ENCODE results near the gene FBLN1. TPM values are rescaled to one million over a fixed set of nuclear protein-coding genes. Genes with fewer than 3 reads are reported as not detected.

Gene FBLN1
- total RNA-seq, 1 experiment from 2014 or later, result 28.6 TPM

- no peaks in the 10 kb centered on the region for H3K9me3 Mint-ChIP-seq (ENCODE audit: low read depth, unreplicated experiment)
- no peak overlapping the region for H3K4me3 Mint-ChIP-seq (ENCODE audit: low read depth, unreplicated experiment)
- DNase-seq, result no peak
- no peak for TF ChIP-seq CTCF (IDR thresholded peaks at IDR 0.05; ENCODE audit: unreplicated experiment)
- BruUV-seq (replicated peaks), result no TSS peak
- no peaks in the 10 kb centered on the region for H3K4me1 Mint-ChIP-seq (ENCODE audit: low read depth, unreplicated experiment)
- CTCF ChIA-PET, result no interaction called here
- no peaks in the 10 kb centered on the region for H3K36me3 Mint-ChIP-seq (ENCODE audit: insufficient read depth, unreplicated experiment)
- no peak overlapping the region for H3K27ac Mint-ChIP-seq (ENCODE audit: unreplicated experiment)
- peaks cover 6% of the 10 kb centered on the region for H3K27me3 Mint-ChIP-seq (ENCODE audit: unreplicated experiment)
- intact Hi-C loops (cut with micrococcal nuclease; ENCODE audit: unreplicated experiment), result no loop called here
Measured at GRCh38 chr22:45521178-45521577, 18.5 kb downstream of the FBLN1 start.

GRCh38 chr22:45522462-45522861 is 19.8 kb downstream of the FBLN1 start:
- no peaks in the 10 kb centered on the region for H3K27me3 Mint-ChIP-seq (ENCODE audit: unreplicated experiment)
- intact Hi-C loops (cut with micrococcal nuclease; ENCODE audit: unreplicated experiment), result no loop called here
- no peak overlapping the region for H3K27ac Mint-ChIP-seq (ENCODE audit: unreplicated experiment)
- no peak overlapping the region for H3K4me3 Mint-ChIP-seq (ENCODE audit: low read depth, unreplicated experiment)
- no peak for DNase-seq
- H3K36me3 Mint-ChIP-seq (ENCODE audit: insufficient read depth, unreplicated experiment), result no peaks in the 10 kb centered on the region
- H3K4me1 Mint-ChIP-seq (ENCODE audit: low read depth, unreplicated experiment), result no peaks in the 10 kb centered on the region
- CTCF ChIA-PET, result no interaction called here
- BruUV-seq (replicated peaks), result no TSS peak
- no peak for TF ChIP-seq CTCF (IDR thresholded peaks at IDR 0.05; ENCODE audit: unreplicated experiment)
- H3K9me3 Mint-ChIP-seq (ENCODE audit: low read depth, unreplicated experiment), result no peaks in the 10 kb centered on the region

- DNase-seq, result no peak
- H3K27me3 Mint-ChIP-seq (ENCODE audit: unreplicated experiment), result no peaks in the 10 kb centered on the region
- no peak overlapping the region for H3K4me3 Mint-ChIP-seq (ENCODE audit: low read depth, unreplicated experiment)
- no peaks in the 10 kb centered on the region for H3K4me1 Mint-ChIP-seq (ENCODE audit: low read depth, unreplicated experiment)
- no TSS peak for BruUV-seq (replicated peaks)
- intact Hi-C loops (cut with micrococcal nuclease; ENCODE audit: unreplicated experiment), result no loop called here
- CTCF ChIA-PET, result interaction anchor here (1.9 kb wide), 1 partner anchor 13 kb away, joined by 4 read pairs; no protein-coding TSS in a partner anchor
- no peak for TF ChIP-seq CTCF (IDR thresholded peaks at IDR 0.05; ENCODE audit: unreplicated experiment)
- no peaks in the 10 kb centered on the region for H3K9me3 Mint-ChIP-seq (ENCODE audit: low read depth, unreplicated experiment)
- no peak overlapping the region for H3K27ac Mint-ChIP-seq (ENCODE audit: unreplicated experiment)
- H3K36me3 Mint-ChIP-seq (ENCODE audit: insufficient read depth, unreplicated experiment), result no peaks in the 10 kb centered on the region
Measured at GRCh38 chr22:45524157-45524556, 21.5 kb downstream of the FBLN1 start.

- Mint-ChIP-seq H3K4me3 (ENCODE audit: low read depth, unreplicated experiment) (no peak overlapping the region), H3K36me3 (ENCODE audit: insufficient read depth, unreplicated experiment) (no peaks in the 10 kb centered on the region), H3K4me1 (ENCODE audit: low read depth, unreplicated experiment) (no peaks in the 10 kb centered on the region), H3K27ac (ENCODE audit: unreplicated experiment) (no peak overlapping the region), H3K9me3 (ENCODE audit: low read depth, unreplicated experiment) (no peaks in the 10 kb centered on the region), H3K27me3 (ENCODE audit: unreplicated experiment) (no peaks in the 10 kb centered on the region)
- CTCF ChIA-PET, result interaction anchor here (0.6 to 1.9 kb wide), 2 partner anchors 13 to 82 kb away, joined by 3 to 4 read pairs; no protein-coding TSS in a partner anchor
- no peak for TF ChIP-seq CTCF (IDR thresholded peaks at IDR 0.05; ENCODE audit: unreplicated experiment)
- intact Hi-C loops (cut with micrococcal nuclease; ENCODE audit: unreplicated experiment), result no loop called here
- no peak for DNase-seq
- BruUV-seq (replicated peaks), result no TSS peak
Measured at GRCh38 chr22:45524966-45525365, 22.3 kb downstream of the FBLN1 start.
